GM12878 (cell line): ENCODE data around the gene DDX24. TPM values are rescaled to one million over a fixed set of nuclear protein-coding genes. Genes with fewer than 3 reads are reported as not detected.

Experiments used
- CHD1 ChIP-seq: IDR thresholded peaks from 2 replicates; pipeline ENCODE4 v1.6.1; 2012; ENCODE audit warnings: low read depth, low read length, improper control_type of control experiment
- ETV6 ChIP-seq, 2 experiments: fragments of 450-650 bp in 1 of 2; IDR thresholded peaks in 1 of 2; conservative IDR thresholded peaks in 1 of 2; 2 replicates each; pipeline ENCODE4 v1.6.1; 2014; ENCODE audit warnings: antibody characterized with exemption in 1 of 2, borderline replicate concordance in 1 of 2, low read depth in 1 of 2, mild to moderate bottlenecking in 1 of 2, moderate library complexity in 1 of 2
- FOS ChIP-seq: IDR thresholded peaks from 3 replicates; pipeline ENCODE4 v1.6.1; 2011; ENCODE audit warnings: borderline replicate concordance; ENCODE audit not compliant: insufficient read length; ENCODE audit errors: extremely low read depth
- IRF4 ChIP-seq: IDR thresholded peaks from 2 replicates; pipeline ENCODE4 v1.6.1; 2011; ENCODE audit warnings: low read depth, low read length
- KAT2A ChIP-seq: conservative IDR thresholded peaks from 2 replicates; pipeline ENCODE4 v1.6.1; 2011; ENCODE audit warnings: low read depth, low read length; ENCODE audit not compliant: control insufficient read depth
- KLF5 ChIP-seq: fragments of 450-650 bp; IDR thresholded peaks from 2 replicates; pipeline ENCODE4 v1.6.1; 2014; ENCODE audit warnings: mild to moderate bottlenecking; ENCODE audit not compliant: partially characterized antibody
- MXI1 ChIP-seq: fragments of 150-350 bp; IDR thresholded peaks from 2 replicates; pipeline ENCODE4 v1.6.1; 2011; ENCODE audit warnings: low read depth, mild to moderate bottlenecking, inconsistent platforms, low read length, improper control_type of control experiment
- PAX5 ChIP-seq: IDR thresholded peaks from 2 replicates; pipeline ENCODE4 v1.6.1; 2011; ENCODE audit warnings: low read depth, low read length, borderline replicate concordance
- POLR2AphosphoS2 ChIP-seq: IDR thresholded peaks from 2 replicates; pipeline ENCODE4 v1.6.1; 2011; ENCODE audit warnings: low read depth, mild to moderate bottlenecking, low read length, improper control_type of control experiment, moderate library complexity
- POU2F2 ChIP-seq: IDR thresholded peaks from 3 replicates; pipeline ENCODE4 v1.6.1; 2011; ENCODE audit warnings: low read depth, mild to moderate bottlenecking, low read length, borderline replicate concordance
- RCOR1 ChIP-seq: conservative IDR thresholded peaks from 2 replicates; pipeline ENCODE4 v1.6.1; 2012; ENCODE audit warnings: low read depth, low read length, improper control_type of control experiment
- RFX5 ChIP-seq: IDR thresholded peaks from 2 replicates; pipeline ENCODE4 v1.6.1; 2011; ENCODE audit warnings: low read depth, low read length, improper control_type of control experiment
- SIX5 ChIP-seq: IDR thresholded peaks from 2 replicates; pipeline ENCODE4 v1.6.1; 2011; ENCODE audit warnings: mild to moderate bottlenecking, low read depth, low read length, moderate library complexity; ENCODE audit not compliant: severe bottlenecking
- SP1 ChIP-seq: IDR thresholded peaks from one replicate; pipeline ENCODE4 v1.6.1; 2011; ENCODE audit warnings: low read depth, low read length
- YBX1 ChIP-seq: fragments of 450-650 bp; IDR thresholded peaks from 2 replicates; pipeline ENCODE4 v1.6.1; 2016; ENCODE audit warnings: antibody characterized with exemption
- ZBED1 ChIP-seq: IDR thresholded peaks from 2 replicates; pipeline ENCODE4 v1.6.1; 2016; ENCODE audit warnings: borderline replicate concordance
- ZNF207 ChIP-seq: fragments of 450-650 bp; IDR thresholded peaks from 2 replicates; pipeline ENCODE4 v1.6.1; 2014; ENCODE audit warnings: antibody characterized with exemption, mild to moderate bottlenecking, borderline replicate concordance
- ZNF384 ChIP-seq: IDR thresholded peaks from 2 replicates; pipeline ENCODE4 v1.6.1; 2012; ENCODE audit warnings: low read depth, mild to moderate bottlenecking, low read length, improper control_type of control experiment, borderline replicate concordance
- polyA plus RNA-seq, 11 experiments: library from polyadenylated mRNA; depleted of rRNA in 4 of 11; unstranded in 6 of 11; stranded (reverse) in 5 of 11; fragments of >200 nt; fragmentation: Nextera tagmentation in 4 of 11; fragmentation: Illumina TruSeq in 1 of 11; extraction: Ambion mirVana in 4 of 11; extraction: Trizol in 1 of 11; gene quantifications; 1 replicate in 1 of 11; 2 replicates in 10 of 11; pipeline versions ENCODE4 v1.2.1 to v1.2.3, GENCODE V29; 2011 to 2016; ENCODE audit warnings: inconsistent platforms in 2 of 11, missing spikeins in 2 of 11, low read depth in 1 of 11
- total RNA-seq, 4 experiments: library from RNA; depleted of rRNA in 3 of 4; stranded (reverse); fragments of >200 nt in 3 of 4; fragmentation: Illumina TruSeq in 1 of 4; extraction: Trizol in 1 of 4; gene quantifications; 2 replicates each; pipeline versions ENCODE4 v1.2.1 to v1.2.3, GENCODE V29; 2013 to 2021
- TF ChIP-seq, protein P1 (sequence below): fragments of 450-650 bp; IDR thresholded peaks from 2 replicates; pipeline ENCODE4 v1.6.1; 2017; ENCODE audit warnings: mild to moderate bottlenecking, moderate library complexity
- TF ChIP-seq, protein P2 (sequence below): IDR thresholded peaks from 2 replicates; pipeline ENCODE4 v1.6.1; 2011; ENCODE audit warnings: low read depth, mild to moderate bottlenecking, low read length, moderate library complexity, borderline replicate concordance; ENCODE audit errors: extremely low read depth
- TF ChIP-seq, protein P3 (sequence below): fragments of 450-650 bp; IDR thresholded peaks from 2 replicates; pipeline ENCODE4 v1.6.1; 2017; ENCODE audit warnings: antibody characterized with exemption, mild to moderate bottlenecking, moderate library complexity
- TF ChIP-seq, protein P4 (sequence below): fragments of 450-650 bp; IDR thresholded peaks from 2 replicates; pipeline ENCODE4 v1.6.1; 2017; ENCODE audit warnings: mild to moderate bottlenecking

DDX24 gene
- total and polyA plus RNA-seq, 10 of the 15 experiments (the other 5 are each of a cell fraction or from before 2014, with no cell fraction given) = 137 to 266 (median 184) TPM

DNA sequence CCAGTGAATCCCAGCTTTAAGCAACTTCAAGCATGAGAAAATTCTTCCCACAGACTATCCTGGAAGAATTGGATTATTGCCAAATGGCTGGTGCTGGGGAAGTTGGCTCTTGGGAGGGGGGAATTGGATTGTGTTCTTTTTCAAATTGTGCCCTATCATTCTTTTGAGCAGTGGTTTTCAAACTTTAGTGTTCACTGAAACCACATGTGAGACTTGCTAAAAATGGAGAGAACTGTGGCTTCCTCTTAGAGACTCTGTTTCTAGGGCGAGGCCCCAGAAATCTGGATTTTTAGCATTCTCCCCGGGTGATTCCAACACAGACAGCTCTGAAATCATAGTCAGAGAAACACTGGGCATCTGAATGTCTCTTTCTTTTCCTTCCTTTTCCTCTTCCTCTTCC, 69.2 kb downstream of the DDX24 start (continued):
- TF ChIP-seq, protein P1, sequence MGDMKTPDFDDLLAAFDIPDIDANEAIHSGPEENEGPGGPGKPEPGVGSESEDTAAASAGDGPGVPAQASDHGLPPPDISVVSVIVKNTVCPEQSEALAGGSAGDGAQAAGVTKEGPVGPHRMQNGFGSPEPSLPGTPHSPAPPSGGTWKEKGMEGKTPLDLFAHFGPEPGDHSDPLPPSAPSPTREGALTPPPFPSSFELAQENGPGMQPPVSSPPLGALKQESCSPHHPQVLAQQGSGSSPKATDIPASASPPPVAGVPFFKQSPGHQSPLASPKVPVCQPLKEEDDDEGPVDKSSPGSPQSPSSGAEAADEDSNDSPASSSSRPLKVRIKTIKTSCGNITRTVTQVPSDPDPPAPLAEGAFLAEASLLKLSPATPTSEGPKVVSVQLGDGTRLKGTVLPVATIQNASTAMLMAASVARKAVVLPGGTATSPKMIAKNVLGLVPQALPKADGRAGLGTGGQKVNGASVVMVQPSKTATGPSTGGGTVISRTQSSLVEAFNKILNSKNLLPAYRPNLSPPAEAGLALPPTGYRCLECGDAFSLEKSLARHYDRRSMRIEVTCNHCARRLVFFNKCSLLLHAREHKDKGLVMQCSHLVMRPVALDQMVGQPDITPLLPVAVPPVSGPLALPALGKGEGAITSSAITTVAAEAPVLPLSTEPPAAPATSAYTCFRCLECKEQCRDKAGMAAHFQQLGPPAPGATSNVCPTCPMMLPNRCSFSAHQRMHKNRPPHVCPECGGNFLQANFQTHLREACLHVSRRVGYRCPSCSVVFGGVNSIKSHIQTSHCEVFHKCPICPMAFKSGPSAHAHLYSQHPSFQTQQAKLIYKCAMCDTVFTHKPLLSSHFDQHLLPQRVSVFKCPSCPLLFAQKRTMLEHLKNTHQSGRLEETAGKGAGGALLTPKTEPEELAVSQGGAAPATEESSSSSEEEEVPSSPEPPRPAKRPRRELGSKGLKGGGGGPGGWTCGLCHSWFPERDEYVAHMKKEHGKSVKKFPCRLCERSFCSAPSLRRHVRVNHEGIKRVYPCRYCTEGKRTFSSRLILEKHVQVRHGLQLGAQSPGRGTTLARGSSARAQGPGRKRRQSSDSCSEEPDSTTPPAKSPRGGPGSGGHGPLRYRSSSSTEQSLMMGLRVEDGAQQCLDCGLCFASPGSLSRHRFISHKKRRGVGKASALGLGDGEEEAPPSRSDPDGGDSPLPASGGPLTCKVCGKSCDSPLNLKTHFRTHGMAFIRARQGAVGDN = peak; percentile 63
- TF ChIP-seq POLR2AphosphoS2 = no peak
- no peak for TF ChIP-seq SP1
- no peak for TF ChIP-seq RFX5
- TF ChIP-seq RCOR1 = no peak
- TF ChIP-seq, protein P2, sequence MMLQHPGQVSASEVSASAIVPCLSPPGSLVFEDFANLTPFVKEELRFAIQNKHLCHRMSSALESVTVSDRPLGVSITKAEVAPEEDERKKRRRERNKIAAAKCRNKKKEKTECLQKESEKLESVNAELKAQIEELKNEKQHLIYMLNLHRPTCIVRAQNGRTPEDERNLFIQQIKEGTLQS = no peak
- TF ChIP-seq KAT2A = no peak
- no peak for TF ChIP-seq ZNF384
- TF ChIP-seq, protein P3, sequence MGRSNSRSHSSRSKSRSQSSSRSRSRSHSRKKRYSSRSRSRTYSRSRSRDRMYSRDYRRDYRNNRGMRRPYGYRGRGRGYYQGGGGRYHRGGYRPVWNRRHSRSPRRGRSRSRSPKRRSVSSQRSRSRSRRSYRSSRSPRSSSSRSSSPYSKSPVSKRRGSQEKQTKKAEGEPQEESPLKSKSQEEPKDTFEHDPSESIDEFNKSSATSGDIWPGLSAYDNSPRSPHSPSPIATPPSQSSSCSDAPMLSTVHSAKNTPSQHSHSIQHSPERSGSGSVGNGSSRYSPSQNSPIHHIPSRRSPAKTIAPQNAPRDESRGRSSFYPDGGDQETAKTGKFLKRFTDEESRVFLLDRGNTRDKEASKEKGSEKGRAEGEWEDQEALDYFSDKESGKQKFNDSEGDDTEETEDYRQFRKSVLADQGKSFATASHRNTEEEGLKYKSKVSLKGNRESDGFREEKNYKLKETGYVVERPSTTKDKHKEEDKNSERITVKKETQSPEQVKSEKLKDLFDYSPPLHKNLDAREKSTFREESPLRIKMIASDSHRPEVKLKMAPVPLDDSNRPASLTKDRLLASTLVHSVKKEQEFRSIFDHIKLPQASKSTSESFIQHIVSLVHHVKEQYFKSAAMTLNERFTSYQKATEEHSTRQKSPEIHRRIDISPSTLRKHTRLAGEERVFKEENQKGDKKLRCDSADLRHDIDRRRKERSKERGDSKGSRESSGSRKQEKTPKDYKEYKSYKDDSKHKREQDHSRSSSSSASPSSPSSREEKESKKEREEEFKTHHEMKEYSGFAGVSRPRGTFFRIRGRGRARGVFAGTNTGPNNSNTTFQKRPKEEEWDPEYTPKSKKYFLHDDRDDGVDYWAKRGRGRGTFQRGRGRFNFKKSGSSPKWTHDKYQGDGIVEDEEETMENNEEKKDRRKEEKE = no peak
- TF ChIP-seq KLF5 = no peak
- TF ChIP-seq SIX5 = no peak
- no peak for TF ChIP-seq IRF4
- no peak for TF ChIP-seq MXI1
- TF ChIP-seq ZBED1 = no peak
- no peak for TF ChIP-seq PAX5
- TF ChIP-seq ZNF207 = no peak
- TF ChIP-seq, protein P4, sequence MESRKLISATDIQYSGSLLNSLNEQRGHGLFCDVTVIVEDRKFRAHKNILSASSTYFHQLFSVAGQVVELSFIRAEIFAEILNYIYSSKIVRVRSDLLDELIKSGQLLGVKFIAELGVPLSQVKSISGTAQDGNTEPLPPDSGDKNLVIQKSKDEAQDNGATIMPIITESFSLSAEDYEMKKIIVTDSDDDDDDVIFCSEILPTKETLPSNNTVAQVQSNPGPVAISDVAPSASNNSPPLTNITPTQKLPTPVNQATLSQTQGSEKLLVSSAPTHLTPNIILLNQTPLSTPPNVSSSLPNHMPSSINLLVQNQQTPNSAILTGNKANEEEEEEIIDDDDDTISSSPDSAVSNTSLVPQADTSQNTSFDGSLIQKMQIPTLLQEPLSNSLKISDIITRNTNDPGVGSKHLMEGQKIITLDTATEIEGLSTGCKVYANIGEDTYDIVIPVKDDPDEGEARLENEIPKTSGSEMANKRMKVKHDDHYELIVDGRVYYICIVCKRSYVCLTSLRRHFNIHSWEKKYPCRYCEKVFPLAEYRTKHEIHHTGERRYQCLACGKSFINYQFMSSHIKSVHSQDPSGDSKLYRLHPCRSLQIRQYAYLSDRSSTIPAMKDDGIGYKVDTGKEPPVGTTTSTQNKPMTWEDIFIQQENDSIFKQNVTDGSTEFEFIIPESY = no peak
- no peak for TF ChIP-seq CHD1
- no peak for TF ChIP-seq YBX1
- 0 out of 4 replicates have a peak, but pooled peaks of 1 of the 2 experiments have one; percentile 48 for TF ChIP-seq ETV6 (conservative IDR thresholded peaks at IDR 0.05 in 1 of 2, IDR thresholded peaks at IDR 0.05 in 1 of 2; ENCODE audit: borderline replicate concordance in 1 of 2, low read depth in 1 of 2)
- no peak for TF ChIP-seq POU2F2
- TF ChIP-seq FOS = no peak
